UCSD-AML1 (cell line): Measurements from ENCODE around the gene GOT1.

Source experiments
- DNase-seq: peaks from one replicate; lab custom pipeline; 2025; ENCODE audit not compliant: unreplicated experiment; lab: John Stamatoyannopoulos, UW

The GOT1 gene

DNA sequence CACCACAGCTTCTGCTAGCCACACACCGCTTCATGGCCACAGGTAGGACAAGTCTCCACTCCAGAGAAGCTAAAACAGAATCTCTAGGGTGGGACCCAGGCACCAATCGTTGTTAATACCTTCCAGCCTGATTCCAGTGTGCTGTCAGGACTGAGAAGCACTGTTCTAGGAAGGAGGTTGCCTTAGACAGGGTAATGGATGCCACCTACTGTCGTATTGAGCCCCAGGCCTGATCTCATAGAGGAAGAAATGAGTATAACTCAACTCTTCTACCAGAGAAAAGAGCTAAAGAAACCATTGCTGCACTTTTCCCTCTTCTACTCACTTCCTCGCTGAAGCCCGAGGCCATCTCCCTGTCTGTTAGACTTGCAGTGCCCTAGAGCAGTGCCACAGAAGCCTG lies 69.5 kb downstream of the GOT1 start:
- DNase-seq, result no peak

DNA sequence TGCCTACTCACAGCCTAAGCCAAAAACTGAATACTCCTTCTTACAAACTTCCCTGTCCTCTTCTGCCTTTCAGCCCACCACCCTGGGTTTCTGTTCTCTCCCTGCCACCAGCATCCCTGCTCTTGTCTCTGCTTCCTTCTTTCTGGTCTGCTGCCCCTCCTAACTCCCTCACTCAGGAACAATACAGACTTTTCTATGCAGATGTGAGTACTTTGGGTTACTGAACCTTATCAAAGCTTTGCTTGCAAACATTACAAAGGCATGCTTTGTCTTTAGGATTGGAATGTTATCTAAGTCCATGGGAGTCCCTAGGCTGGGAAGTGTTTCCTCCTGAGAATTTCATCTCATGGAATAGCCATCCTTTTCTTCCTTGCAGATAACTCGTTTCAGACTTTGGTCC lies 72.3 kb downstream of the GOT1 start:
- no peak for DNase-seq

DNA sequence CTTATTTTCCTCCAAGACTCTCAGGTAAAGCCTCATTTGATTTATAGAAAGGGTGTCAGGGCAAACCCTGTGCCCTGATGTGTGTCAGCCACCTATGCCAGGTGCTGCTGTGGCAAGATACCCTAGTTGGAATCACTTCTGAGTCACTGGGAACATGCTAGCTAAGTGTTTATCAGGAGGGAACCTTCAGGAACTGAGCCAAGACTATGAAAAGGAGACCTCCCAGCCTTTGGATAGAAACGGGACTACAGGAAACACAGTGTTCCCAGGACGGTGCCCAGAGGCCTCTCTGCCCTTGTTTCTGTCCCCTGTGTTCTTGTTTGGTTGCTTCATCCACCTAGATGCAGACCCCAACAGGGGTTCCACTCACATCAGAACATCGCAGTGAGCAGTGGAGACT lies 72.7 kb downstream of the GOT1 start:
- DNase-seq, result no peak

DNA sequence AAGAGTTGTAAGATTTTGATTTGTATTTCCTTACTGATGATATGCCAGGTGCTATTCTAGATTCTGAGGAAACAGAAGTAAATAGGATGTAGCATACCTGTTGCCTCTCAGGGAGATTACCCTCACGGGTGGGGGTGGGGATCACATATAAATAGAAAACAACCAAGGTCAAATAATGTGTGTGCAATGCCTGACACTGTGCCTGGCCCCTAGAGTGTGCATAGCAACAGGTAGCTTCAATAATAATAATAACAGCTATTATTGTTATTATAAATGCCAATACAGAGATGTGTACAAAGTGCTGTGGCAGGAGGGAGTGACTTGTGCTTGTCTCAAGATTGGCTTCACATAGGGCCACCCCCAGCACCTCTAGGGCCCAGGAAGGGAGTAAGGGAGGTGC lies 77.2 kb downstream of the GOT1 start:
- no peak for DNase-seq

DNA sequence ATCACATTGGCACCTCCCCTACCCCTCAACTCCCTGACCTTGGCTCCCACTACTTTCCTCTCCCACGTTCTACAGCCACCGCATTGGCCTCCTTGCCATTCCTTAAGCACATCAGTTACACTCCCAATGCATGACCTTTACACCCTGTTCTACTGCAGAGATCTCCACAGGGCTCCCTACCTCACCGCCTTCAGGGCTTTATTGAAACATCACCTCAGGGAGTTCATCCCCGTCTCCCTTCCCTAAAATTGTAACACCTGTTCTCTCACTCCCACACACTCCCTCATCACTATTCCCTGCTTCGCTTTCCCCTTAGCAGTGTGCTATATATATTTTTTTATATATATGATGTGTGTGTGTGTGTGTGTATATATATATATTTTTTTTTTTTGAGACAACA lies 82.8 kb downstream of the GOT1 start:
- DNase-seq, result no peak
